IMR-90 (cell line): ENCODE data around the gene TST. TPM values are rescaled to one million over a fixed set of nuclear protein-coding genes. Genes with fewer than 3 reads are reported as not detected.

Experiments
- ATAC-seq: fragments of 200-7000 bp; cut with Tn5 transposase; 2 replicates; pipeline ENCODE4 v1.9.1; 2020; ENCODE audit warnings: low read depth, mild to moderate bottlenecking, moderate library complexity
- BruUV-seq: library from RNA; stranded (reverse); fragments of 400-500 nt; replicated peaks from 2 replicates; lab custom pipeline; 2021; lab: Mats Ljungman, UMichigan
- CTCF ChIA-PET: fragments of 300-600 bp; formaldehyde crosslinking; extraction: SDS; loops from one replicate; lab custom pipeline; 2021; ENCODE audit warnings: antibody characterized with exemption; lab: Yijun Ruan, JAX
- POLR2A ChIA-PET: fragments of 300-600 bp; sonication (Branson Sonifier 250); formaldehyde crosslinking; loops from one replicate; lab custom pipeline; 2022; ENCODE audit warnings: antibody characterized with exemption; ENCODE audit not compliant: unreplicated experiment; lab: Charles Lee
- DNase-seq: peaks from one replicate; pipeline ENCODE4 v3.0.0; 2013
- H2AFZ ChIP-seq: replicated peaks from 2 replicates; pipeline ENCODE3; 2013; ENCODE audit warnings: low read length, mild to moderate bottlenecking; ENCODE audit not compliant: poor library complexity
- H2AK5ac ChIP-seq: 2 replicates; pipeline ENCODE4 v1.6.1; 2013; ENCODE audit warnings: low read depth, low read length, inconsistent platforms
- H2AK9ac ChIP-seq: replicated peaks from 2 replicates; pipeline ENCODE3; 2013; ENCODE audit warnings: mild to moderate bottlenecking, low read depth, low read length, moderate library complexity; ENCODE audit not compliant: poor library complexity
- H2BK120ac ChIP-seq: 2 replicates; pipeline ENCODE4 v1.6.1; 2013; ENCODE audit warnings: low read depth, low read length, inconsistent platforms
- H2BK15ac ChIP-seq: 3 replicates; pipeline ENCODE4 v1.6.1; 2013; ENCODE audit warnings: low read depth, low read length, inconsistent platforms
- H2BK20ac ChIP-seq: 2 replicates; pipeline ENCODE4 v1.6.1; 2013; ENCODE audit warnings: low read depth, mild to moderate bottlenecking, inconsistent platforms, low read length, moderate library complexity
- H2BK5ac ChIP-seq: 2 replicates; pipeline ENCODE4 v1.6.1; 2013; ENCODE audit warnings: mild to moderate bottlenecking, low read depth, low read length, inconsistent platforms; ENCODE audit not compliant: poor library complexity, severe bottlenecking
- H3K14ac ChIP-seq: replicated peaks from 2 replicates; pipeline ENCODE4 v1.6.1; 2013; ENCODE audit warnings: low read depth, low read length, inconsistent platforms
- H3K18ac ChIP-seq: 2 replicates; pipeline ENCODE4 v1.6.1; 2013; ENCODE audit warnings: low read depth, low read length, control low read depth
- H3K23ac ChIP-seq: 2 replicates; pipeline ENCODE4 v1.6.1; 2013; ENCODE audit warnings: low read depth, low read length, inconsistent platforms
- H3K27ac ChIP-seq: 2 replicates; pipeline ENCODE4 v1.5.1; 2013; ENCODE audit warnings: mild to moderate bottlenecking, control low read depth, low read length; ENCODE audit not compliant: insufficient read depth
- H3K27me3 ChIP-seq: 2 replicates; pipeline ENCODE4 v1.6.1; 2013; ENCODE audit warnings: low read length; ENCODE audit not compliant: control insufficient read depth, insufficient read depth
- H3K36me3 ChIP-seq: 2 replicates; pipeline ENCODE4 v1.6.1; 2013; ENCODE audit warnings: low read length, mixed read lengths; ENCODE audit not compliant: control insufficient read depth, insufficient read depth
- H3K4ac ChIP-seq: 2 replicates; pipeline ENCODE4 v1.6.1; 2013; ENCODE audit warnings: low read depth, low read length, inconsistent platforms
- H3K4me1 ChIP-seq: 2 replicates; pipeline ENCODE4 v1.6.1; 2013; ENCODE audit warnings: low read length, mixed read lengths; ENCODE audit not compliant: control insufficient read depth, insufficient read depth
- H3K4me2 ChIP-seq: 2 replicates; pipeline ENCODE4 v1.6.1; 2013; ENCODE audit warnings: low read depth, mild to moderate bottlenecking, control low read depth, low read length, moderate library complexity
- H3K4me3 ChIP-seq: 2 replicates; pipeline ENCODE4 v1.5.1; 2013; ENCODE audit warnings: low read depth, mild to moderate bottlenecking, control low read depth, low read length, moderate library complexity; ENCODE audit not compliant: insufficient read depth
- H3K56ac ChIP-seq: 2 replicates; pipeline ENCODE4 v1.6.1; 2013; ENCODE audit warnings: low read length, inconsistent platforms; ENCODE audit not compliant: insufficient read depth; ENCODE audit errors: extremely low read depth
- H3K79me1 ChIP-seq, 2 experiments: 2 replicates each; pipeline ENCODE4 v1.6.1; 2013; ENCODE audit warnings: low read length in 2 of 2, inconsistent platforms in 1 of 2, low read depth in 1 of 2
- H3K9ac ChIP-seq: 2 replicates; pipeline ENCODE4 v1.6.1; 2013; ENCODE audit warnings: low read depth, low read length, control low read depth
- H3K9me1 ChIP-seq: 2 replicates; pipeline ENCODE4 v1.6.1; 2013; ENCODE audit warnings: low read length, inconsistent platforms; ENCODE audit not compliant: insufficient read depth
- H3K9me3 ChIP-seq: 2 replicates; pipeline ENCODE4 v1.6.1; 2013; ENCODE audit warnings: low read length; ENCODE audit not compliant: control insufficient read depth, insufficient read depth
- H4K20me1 ChIP-seq: 2 replicates; pipeline ENCODE4 v1.6.1; 2013; ENCODE audit warnings: low read length, inconsistent platforms; ENCODE audit not compliant: insufficient read depth
- H4K5ac ChIP-seq: 2 replicates; pipeline ENCODE4 v1.6.1; 2013; ENCODE audit warnings: mild to moderate bottlenecking, low read depth, low read length, control low read depth
- H4K8ac ChIP-seq, 2 experiments: 2 replicates each; pipeline ENCODE4 v1.6.1; 2013; ENCODE audit warnings: low read depth in 2 of 2, low read length in 2 of 2, control low read depth in 1 of 2, inconsistent platforms in 1 of 2
- H4K91ac ChIP-seq: 2 replicates; pipeline ENCODE4 v1.6.1; 2013; ENCODE audit warnings: low read depth, low read length, inconsistent platforms; ENCODE audit not compliant: insufficient read depth
- POLR2A ChIP-seq: IDR thresholded peaks from 2 replicates; pipeline ENCODE4 v1.6.1; 2012; ENCODE audit warnings: mild to moderate bottlenecking, low read depth, low read length
- RAD21 ChIP-seq: IDR thresholded peaks from 2 replicates; pipeline ENCODE4 v1.6.1; 2012; ENCODE audit warnings: low read length, improper control_type of control experiment
- SMC3 ChIP-seq: fragments of 150-350 bp; IDR thresholded peaks from 2 replicates; pipeline ENCODE4 v1.6.1; 2016; ENCODE audit warnings: low read depth, mild to moderate bottlenecking, antibody characterized with exemption, low read length, moderate library complexity
- WGBS, 2 experiments: methylation state at CpG; one replicate each; pipeline versions ENCODE4 v1.1.5 to v1.1.7; 2013; ENCODE audit warnings: missing lambda C conversion rate in 2 of 2; ENCODE audit not compliant: insufficient read length in 1 of 2; ENCODE audit errors: extremely low coverage in 2 of 2; 5-methylcytosine and 5-hydroxymethylcytosine counted together
- dilution Hi-C: fragments of 300-500 bp; cut with HindIII; formaldehyde crosslinking; loops from one replicate; pipeline ENCODE4 v1.14.3; 2018; ENCODE audit warnings: low sequenced_read_pairs; ENCODE audit not compliant: unreplicated experiment
- in situ Hi-C: fragments of 300-500 bp; cut with MboI; formaldehyde crosslinking; loops from 3 replicates; pipeline ENCODE4 v1.14.3; 2019; ENCODE audit warnings: low sequenced_read_pairs, inconsistent platforms, mixed read lengths
- intact Hi-C: fragments of 100-400 bp; cut with micrococcal nuclease; formaldehyde crosslinking; loops from 2 replicates; pipeline ENCODE4 v1.10.0; 2022
- polyA plus RNA-seq, 3 experiments: library from polyadenylated mRNA; depleted of rRNA; stranded (reverse); fragments of >200 nt; gene quantifications; 2 replicates each; pipeline ENCODE4 v1.2.3, GENCODE V29; 2012; ENCODE audit warnings: low replicate concordance in 1 of 3
- total RNA-seq: library from RNA; depleted of rRNA; stranded (reverse); fragments of >200 nt; gene quantifications from 2 replicates; pipeline ENCODE4 v1.2.3, GENCODE V29; 2012

The TST gene
- total and polyA plus RNA-seq, 2 of the 4 experiments (the other 2 are of a cell fraction), result 31.7 to 37.7 TPM

DNA sequence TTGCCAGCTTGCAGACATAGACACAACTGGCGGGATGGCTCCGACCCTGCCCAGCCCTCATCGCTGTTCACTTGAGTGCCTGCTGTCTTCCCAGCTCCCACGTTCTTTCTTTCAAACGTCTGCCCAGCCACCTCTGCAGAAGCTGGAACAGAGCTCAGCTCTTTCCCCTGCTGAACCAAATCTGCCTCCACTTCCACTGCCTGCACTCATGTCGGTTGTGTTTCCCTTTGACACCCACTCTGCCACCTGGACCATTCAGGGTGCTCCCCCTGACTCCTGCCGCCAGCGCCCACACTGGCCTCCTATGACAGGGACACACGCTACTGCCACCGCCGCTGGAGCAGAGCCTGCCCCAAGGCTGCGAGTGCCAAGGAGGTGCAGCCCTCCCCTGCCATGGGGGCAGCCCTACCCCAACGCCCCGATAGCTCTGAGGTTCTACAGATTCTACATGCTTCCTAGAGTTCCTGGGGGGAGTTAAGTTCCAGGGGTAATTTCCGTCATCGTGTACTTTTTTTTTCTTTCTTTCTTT, 37.9 kb downstream of the TST start:
- in situ Hi-C loops, result no loop called here
- Histone ChIP-seq H2BK15ac (no peak overlapping the region), H2BK20ac (no peak overlapping the region), H2AK5ac (no peak overlapping the region), H3K4me3 (no peak overlapping the region), H3K14ac (no peak overlapping the region), H3K27ac (no peak overlapping the region), H4K20me1 (no peaks in the 10 kb centered on the region), H3K9ac (no peak overlapping the region), H2AFZ (no peak overlapping the region), H3K18ac (no peak overlapping the region), H3K4me1 (no peaks in the 10 kb centered on the region), H2BK120ac (no peak overlapping the region), H2BK5ac (no peak overlapping the region), H4K8ac (no peak overlapping the region), H3K9me1 (no peaks in the 10 kb centered on the region), H3K36me3 (no peaks in the 10 kb centered on the region), H3K23ac (no peak overlapping the region), H4K91ac (no peak overlapping the region), H3K4ac (no peak overlapping the region), H3K56ac (no peak overlapping the region), H3K4me2 (no peak overlapping the region), H3K79me1 (no peaks in the 10 kb centered on the region), H3K27me3 (peaks cover 20% of the 10 kb centered on the region), H3K9me3 (peaks cover 9% of the 10 kb centered on the region), H2AK9ac (no peak overlapping the region), H4K5ac (no peak overlapping the region)
- ATAC-seq, result no peak
- dilution Hi-C loops, result no loop called here
- 63% methylated on average over 5 of the region's 16 CpGs; no CpG with 5 or more reads in 1 of the 2 experiments for WGBS, 2 experiments
- ChIA-PET POLR2A (no interaction called here), CTCF (interaction anchor here (0.6 kb wide), 1 partner anchor 209 kb away, joined by 4 read pairs; no protein-coding TSS in a partner anchor)
- no TSS peak for BruUV-seq
- no peak for DNase-seq
- intact Hi-C loops, result no loop called here
- TF ChIP-seq RAD21 (no peak), SMC3 (no peak), POLR2A (no peak)
